K562 (cell line): ENCODE data around the gene JADE2. TPM values are rescaled to one million over a fixed set of nuclear protein-coding genes. Genes with fewer than 3 reads are reported as not detected.
A peak's percentile ranks its signal among the peaks of the same experiment; 100 is the strongest.

Experiments
- ATAC-seq: fragments of 200-7000 bp; cut with Tn5 transposase; 3 replicates; pipeline ENCODE4 v1.9.1; 2020; ENCODE audit warnings: moderate library complexity
- BruUV-seq: library from RNA; stranded (reverse); fragments of 400-500 nt; replicated peaks from 2 replicates; lab custom pipeline; 2021; lab: Mats Ljungman, UMichigan
- CTCF ChIA-PET: fragments of 300-600 bp; formaldehyde crosslinking; extraction: SDS; loops from one replicate; lab custom pipeline; 2021; ENCODE audit warnings: low intra/inter-chr PET ratio; lab: Yijun Ruan, JAX
- POLR2A ChIA-PET: fragments of 300-600, 350-650 bp; sonication (Branson Sonifier 250); formaldehyde crosslinking; extraction: SDS; loops from one replicate; lab custom pipeline; 2021; ENCODE audit warnings: antibody characterized with exemption, inconsistent platforms; lab: Yijun Ruan, JAX
- DNase-seq, 4 experiments: peaks; one replicate each; pipeline versions ENCODE4 v3.0.0 to v3.0.0-alpha.2; 2011 to 2018; ENCODE audit warnings: low spot score in 3 of 4, mixed read lengths in 3 of 4; ENCODE audit errors: extremely low read depth in 1 of 4
- FAIRE-seq: peaks from 2 replicates; lab custom pipeline; 2011; peaks lifted over from hg19 to GRCh38; lab: Jason Lieb, UNC
- H2AFZ ChIP-seq: 2 replicates; pipeline ENCODE4 v1.6.0; 2011; ENCODE audit warnings: low read depth, low read length, control low read depth, inconsistent platforms
- H3K27ac ChIP-seq: fragments of 200-600 bp; 3 replicates; pipeline ENCODE4 v1.8.0; 2011; ENCODE audit warnings: low read depth, mild to moderate bottlenecking, control low read depth, inconsistent platforms, low read length, moderate library complexity, mixed read lengths; ENCODE audit errors: extremely low read depth
- H3K27me3 ChIP-seq, 2 experiments: fragments of 300-600 bp in 1 of 2; 2 replicates in 1 of 2; 3 replicates in 1 of 2; pipeline versions ENCODE4 v1.6.0 to v1.8.0; 2011; ENCODE audit warnings: inconsistent platforms in 2 of 2, low read length in 2 of 2, mild to moderate bottlenecking in 1 of 2, mixed read lengths in 1 of 2, moderate library complexity in 1 of 2; ENCODE audit not compliant: control insufficient read depth in 2 of 2, insufficient read depth in 2 of 2
- H3K36me3 ChIP-seq: fragments of 300-600 bp; 3 replicates; pipeline ENCODE4 v1.8.0; 2011; ENCODE audit warnings: mild to moderate bottlenecking, low read length, inconsistent platforms; ENCODE audit not compliant: control insufficient read depth, insufficient read depth
- H3K4me1 ChIP-seq, 2 experiments: fragments of 200-600 bp in 1 of 2; replicated peaks in 1 of 2; 2 replicates in 1 of 2; 3 replicates in 1 of 2; pipeline versions ENCODE4 v1.5.1 to v1.8.0; 2011; ENCODE audit warnings: inconsistent platforms in 2 of 2, low read length in 2 of 2, mild to moderate bottlenecking in 1 of 2, mixed read lengths in 1 of 2, moderate library complexity in 1 of 2; ENCODE audit not compliant: control insufficient read depth in 2 of 2, insufficient read depth in 2 of 2
- H3K4me2 ChIP-seq: 2 replicates; pipeline ENCODE4 v1.6.1; 2011; ENCODE audit warnings: low read length, control low read depth, inconsistent platforms, mixed read lengths; ENCODE audit not compliant: insufficient read depth
- H3K4me3 ChIP-seq: fragments of 200-600 bp; sonication (generic), shearing (Covaris generic); 2 replicates; pipeline ENCODE4 v1.5.1; 2016; ENCODE audit warnings: control low read depth, inconsistent platforms
- H3K79me2 ChIP-seq: fragments of 200-600 bp; 3 replicates; pipeline ENCODE4 v1.8.0; 2011; ENCODE audit warnings: low read length, inconsistent platforms; ENCODE audit not compliant: control insufficient read depth, insufficient read depth
- H3K9ac ChIP-seq, 2 experiments: 2 replicates each; pipeline versions ENCODE4 v1.6.0 to v1.6.1; 2011; ENCODE audit warnings: low read depth in 2 of 2, low read length in 2 of 2, control low read depth in 1 of 2, inconsistent platforms in 1 of 2, mild to moderate bottlenecking in 1 of 2, mixed read lengths in 1 of 2; ENCODE audit not compliant: insufficient read depth in 1 of 2
- H3K9me1 ChIP-seq: one replicate; pipeline ENCODE4 v1.6.0; 2011; ENCODE audit warnings: inconsistent platforms, mild to moderate bottlenecking, low read length, moderate library complexity; ENCODE audit not compliant: control insufficient read depth, insufficient read depth
- H3K9me3 ChIP-seq: replicated peaks from 2 replicates; pipeline ENCODE4 v1.5.1; 2011; ENCODE audit warnings: low read depth, low read length, inconsistent platforms; ENCODE audit not compliant: control insufficient read depth, insufficient read depth
- H4K20me1 ChIP-seq: replicated peaks from 2 replicates; pipeline ENCODE4 v1.6.1; 2011; ENCODE audit warnings: low read length, inconsistent platforms, mixed read lengths; ENCODE audit not compliant: control insufficient read depth, insufficient read depth
- DMBX1 ChIP-seq: fragments of 250-450 bp; sonication (Bioruptor Pico); IDR thresholded peaks from 2 replicates; pipeline ENCODE4 v1.8.0; 2022; ENCODE audit warnings: inconsistent platforms, mild to moderate bottlenecking, moderate library complexity, borderline replicate concordance
- E2F6 ChIP-seq, 2 experiments: IDR thresholded peaks; 2 replicates each; pipeline ENCODE4 v1.6.1; 2011; ENCODE audit warnings: borderline replicate concordance in 1 of 2, control low read depth in 1 of 2, low read depth in 1 of 2, low read length in 1 of 2, mild to moderate bottlenecking in 1 of 2, mixed read lengths in 1 of 2, moderate library complexity in 1 of 2; ENCODE audit not compliant: insufficient read depth in 1 of 2, insufficient read length in 1 of 2, poor library complexity in 1 of 2, severe bottlenecking in 1 of 2; ENCODE audit errors: extremely low read depth in 1 of 2
- FOXM1 ChIP-seq, 2 experiments: fragments of 450-650 bp in 1 of 2; sonication (generic) in 1 of 2; formaldehyde crosslinking in 1 of 2; IDR thresholded peaks; 2 replicates each; pipeline versions ENCODE4 v1.6.1 to v1.9.0; 2017 to 2022; ENCODE audit warnings: low read depth in 2 of 2, mild to moderate bottlenecking in 2 of 2, missing genetic modification reagents in 1 of 2, moderate library complexity in 1 of 2
- IRF1 ChIP-seq: sonication (generic); formaldehyde crosslinking; IDR thresholded peaks from 2 replicates; pipeline ENCODE4 v1.8.0; 2022; ENCODE audit warnings: missing genetic modification reagents, mild to moderate bottlenecking, borderline replicate concordance
- KAT8 ChIP-seq: fragments of 450-650 bp; IDR thresholded peaks from 2 replicates; pipeline ENCODE4 v1.6.1; 2016; ENCODE audit warnings: low read depth, mild to moderate bottlenecking
- MBD2 ChIP-seq: sonication (generic); IDR thresholded peaks from 2 replicates; pipeline ENCODE4 v1.6.1; 2016; ENCODE audit warnings: low read depth, borderline replicate concordance
- NCOA6 ChIP-seq: fragments of 450-650 bp; IDR thresholded peaks from 2 replicates; pipeline ENCODE4 v1.6.1; 2017; ENCODE audit warnings: mild to moderate bottlenecking
- PKNOX1 ChIP-seq: fragments of 450-650 bp; IDR thresholded peaks from 2 replicates; pipeline ENCODE4 v1.6.1; 2016
- ZHX1 ChIP-seq: fragments of 150-350 bp; conservative IDR thresholded peaks from 2 replicates; pipeline ENCODE4 v1.6.1; 2014; ENCODE audit warnings: low read length
- WGBS: fragments of 100-300 bp; shearing (Covaris generic); methylation state at CpG from one replicate; pipeline ENCODE4 v1.1.6; 2016; ENCODE audit warnings: low coverage, mixed read lengths; ENCODE audit not compliant: insufficient coverage; ENCODE audit errors: missing lambda C conversion rate; 5-methylcytosine and 5-hydroxymethylcytosine counted together
- in situ Hi-C: fragments of 300-500 bp; cut with MboI; formaldehyde crosslinking; loops from 4 replicates; pipeline ENCODE4 v1.15.0; 2018; ENCODE audit warnings: inconsistent platforms, mixed read lengths
- intact Hi-C: fragments of 100-400 bp; cut with micrococcal nuclease; formaldehyde crosslinking; loops from 2 replicates; pipeline ENCODE4 v1.14.2; 2022
- polyA plus RNA-seq, 8 experiments: library from polyadenylated mRNA; depleted of rRNA in 4 of 8; stranded (reverse) in 5 of 8; unstranded in 3 of 8; fragments of >200 nt; fragmentation: Nextera tagmentation in 2 of 8; fragmentation: Illumina TruSeq in 1 of 8; extraction: Ambion mirVana in 2 of 8; extraction: Trizol in 1 of 8; gene quantifications; 2 replicates each; pipeline versions ENCODE4 v1.2.1 to v1.2.3, GENCODE V29; 2011 to 2014; ENCODE audit warnings: inconsistent platforms in 1 of 8, missing spikeins in 1 of 8
- total RNA-seq, 7 experiments: library from RNA; depleted of rRNA in 6 of 7; stranded (reverse); fragments of >200 nt in 6 of 7; fragmentation: Illumina TruSeq in 2 of 7; extraction: Trizol in 2 of 7; gene quantifications; 2 replicates each; pipeline versions ENCODE4 v1.2.1 to v1.2.3, GENCODE V29; 2011 to 2021; ENCODE audit warnings: low replicate concordance in 1 of 7

JADE2 gene
- total and polyA plus RNA-seq, 9 of the 15 experiments (the other 6 are each of a cell fraction or from before 2014, with no cell fraction given), result 0.50 to 23.3 (median 9.1) TPM

- in situ Hi-C loops, result no loop called here
- Histone ChIP-seq H3K4me2 (no peak overlapping the region), H2AFZ (no peak overlapping the region), H3K9ac (peak overlapping the region in 1 of 2 experiments; percentile 8; a peak in 1 of 4 replicates), H3K79me2 (no peaks in the 10 kb centered on the region), H3K9me1 (peaks cover 2% of the 10 kb centered on the region), H3K36me3 (peaks cover 72% of the 10 kb centered on the region; the same call in 1 of the 3 replicates), H3K4me3 (no peak overlapping the region), H3K9me3 (no peaks in the 10 kb centered on the region), H3K4me1 (peaks cover 0 to 7% of the 10 kb centered on the region in 2 experiments; a peak in 1 of 5 replicates), H3K27ac (no peak overlapping the region), H3K27me3 (no peaks in the 10 kb centered on the region; a peak in 1 of 5 replicates), H4K20me1 (no peaks in the 10 kb centered on the region; the same call in 1 of the 2 replicates)
- no peak for TF ChIP-seq FOXM1 (IDR thresholded peaks at IDR 0.05; ENCODE audit: low read depth)
- TF ChIP-seq FOXM1 (CRISPR knock-in tag; IDR thresholded peaks at IDR 0.05; ENCODE audit: low read depth), result no peak
- no peak for TF ChIP-seq ZHX1
- TF ChIP-seq KAT8, result no peak
- TF ChIP-seq PKNOX1, result no peak
- no peak for TF ChIP-seq DMBX1 (CRISPR knock-in tag)
- TF ChIP-seq IRF1 (CRISPR knock-in tag), result no peak
- no peak for TF ChIP-seq E2F6 (IDR thresholded peaks at IDR 0.05; ENCODE audit: borderline replicate concordance in 1 of 2, extremely low read depth in 1 of 2, insufficient read depth in 1 of 2, insufficient read length in 1 of 2, low read depth in 1 of 2, low read length in 1 of 2, poor library complexity in 1 of 2, severe bottlenecking in 1 of 2)
- no peak for TF ChIP-seq NCOA6
- TF ChIP-seq MBD2, result no peak
- POLR2A ChIA-PET, result no interaction called here
- BruUV-seq, result no TSS peak
- DNase-seq (no peak), FAIRE-seq (no peak), ATAC-seq (no peak)
- WGBS, result 75% methylated on average over 2 of the region's 7 CpGs
- CTCF ChIA-PET, result no interaction called here
- intact Hi-C loops, result no loop called here
These were observed 37.8 kb downstream of the JADE2 start for GRCh38 chr5:134563221-134563620.
